Osteocyte (in vitro differentiated cells): Measurements from ENCODE around the gene TCF21. TPM values are rescaled to one million over a fixed set of nuclear protein-coding genes. Genes with fewer than 3 reads are reported as not detected.

Experiments
- DNase-seq: peaks from one replicate; pipeline ENCODE4 v3.0.0; 2021; ENCODE audit warnings: mixed read lengths; ENCODE audit not compliant: unreplicated experiment; ENCODE audit errors: extremely low spot score
- H3K27ac Mint-ChIP-seq: one replicate; pipeline ENCODE4 v1.8.0; 2021; ENCODE audit warnings: mild to moderate bottlenecking, mixed read lengths; ENCODE audit not compliant: unreplicated experiment
- H3K27me3 Mint-ChIP-seq: one replicate; pipeline ENCODE4 v1.8.0; 2021; ENCODE audit warnings: mixed read lengths; ENCODE audit not compliant: unreplicated experiment
- H3K36me3 Mint-ChIP-seq: one replicate; pipeline ENCODE4 v1.8.0; 2021; ENCODE audit warnings: mixed read lengths; ENCODE audit not compliant: unreplicated experiment
- H3K4me1 Mint-ChIP-seq: one replicate; pipeline ENCODE4 v1.8.0; 2021; ENCODE audit warnings: mixed read lengths; ENCODE audit not compliant: unreplicated experiment
- H3K4me3 Mint-ChIP-seq: one replicate; pipeline ENCODE4 v1.8.0; 2021; ENCODE audit warnings: mild to moderate bottlenecking, moderate library complexity, mixed read lengths; ENCODE audit not compliant: unreplicated experiment
- H3K9me3 Mint-ChIP-seq: one replicate; pipeline ENCODE4 v1.8.0; 2021; ENCODE audit warnings: mixed read lengths; ENCODE audit not compliant: unreplicated experiment
- total RNA-seq: library from RNA; stranded (reverse); gene quantifications from 2 replicates; pipeline ENCODE4 v1.2.1, GENCODE V29; 2021
- TF ChIP-seq, protein P1 (sequence below): fragments of 200-600 bp; sonication (generic); IDR thresholded peaks from 2 replicates; pipeline ENCODE4 v1.5.0; 2021; ENCODE audit warnings: antibody characterized with exemption, mild to moderate bottlenecking, moderate library complexity

The TCF21 gene
- total RNA-seq, 1 donor from 2014 or later: not detected

DNA sequence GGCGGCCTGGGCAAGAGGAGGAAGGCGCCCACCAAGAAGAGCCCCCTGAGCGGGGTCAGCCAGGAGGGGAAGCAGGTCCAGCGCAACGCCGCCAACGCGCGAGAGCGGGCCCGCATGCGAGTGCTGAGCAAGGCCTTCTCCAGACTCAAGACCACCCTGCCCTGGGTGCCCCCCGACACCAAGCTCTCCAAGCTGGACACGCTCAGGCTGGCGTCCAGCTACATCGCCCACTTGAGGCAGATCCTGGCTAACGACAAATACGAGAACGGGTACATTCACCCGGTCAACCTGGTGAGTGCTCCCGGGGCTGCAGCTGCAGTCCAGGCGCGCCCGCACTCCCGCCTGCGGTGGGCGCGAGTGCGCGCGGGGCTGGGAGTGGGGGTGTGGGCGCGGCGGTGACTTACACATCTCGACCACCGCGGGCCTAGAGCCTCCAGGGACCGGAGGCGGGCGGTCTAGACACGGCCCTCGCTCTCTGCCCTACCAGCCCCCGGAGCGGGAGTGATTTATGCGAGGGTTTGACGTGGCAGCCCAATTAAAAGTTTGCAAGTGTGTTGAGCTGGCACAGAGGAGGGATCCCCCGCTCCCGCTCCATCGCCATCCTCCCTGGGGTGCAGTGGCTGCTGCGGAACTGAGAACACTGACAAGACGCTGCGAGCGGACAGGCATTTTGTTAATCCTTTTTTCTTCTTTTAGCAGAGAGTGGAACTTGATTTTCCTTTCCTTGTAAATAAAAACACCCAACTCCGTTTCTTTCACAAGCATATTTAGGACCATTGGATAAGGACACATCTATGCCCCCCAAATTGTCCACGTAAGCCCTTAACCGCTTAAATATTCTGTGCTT is 867 bp downstream of the TCF21 start:
- TF ChIP-seq, protein P1, sequence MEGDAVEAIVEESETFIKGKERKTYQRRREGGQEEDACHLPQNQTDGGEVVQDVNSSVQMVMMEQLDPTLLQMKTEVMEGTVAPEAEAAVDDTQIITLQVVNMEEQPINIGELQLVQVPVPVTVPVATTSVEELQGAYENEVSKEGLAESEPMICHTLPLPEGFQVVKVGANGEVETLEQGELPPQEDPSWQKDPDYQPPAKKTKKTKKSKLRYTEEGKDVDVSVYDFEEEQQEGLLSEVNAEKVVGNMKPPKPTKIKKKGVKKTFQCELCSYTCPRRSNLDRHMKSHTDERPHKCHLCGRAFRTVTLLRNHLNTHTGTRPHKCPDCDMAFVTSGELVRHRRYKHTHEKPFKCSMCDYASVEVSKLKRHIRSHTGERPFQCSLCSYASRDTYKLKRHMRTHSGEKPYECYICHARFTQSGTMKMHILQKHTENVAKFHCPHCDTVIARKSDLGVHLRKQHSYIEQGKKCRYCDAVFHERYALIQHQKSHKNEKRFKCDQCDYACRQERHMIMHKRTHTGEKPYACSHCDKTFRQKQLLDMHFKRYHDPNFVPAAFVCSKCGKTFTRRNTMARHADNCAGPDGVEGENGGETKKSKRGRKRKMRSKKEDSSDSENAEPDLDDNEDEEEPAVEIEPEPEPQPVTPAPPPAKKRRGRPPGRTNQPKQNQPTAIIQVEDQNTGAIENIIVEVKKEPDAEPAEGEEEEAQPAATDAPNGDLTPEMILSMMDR: no peak
- Mint-ChIP-seq H3K4me1 (peaks cover 30% of the 10 kb centered on the region), H3K36me3 (no peaks in the 10 kb centered on the region), H3K4me3 (peak overlapping the region; percentile 42), H3K9me3 (no peaks in the 10 kb centered on the region), H3K27ac (no peak overlapping the region), H3K27me3 (peaks cover 94% of the 10 kb centered on the region)
- no peak for DNase-seq

DNA sequence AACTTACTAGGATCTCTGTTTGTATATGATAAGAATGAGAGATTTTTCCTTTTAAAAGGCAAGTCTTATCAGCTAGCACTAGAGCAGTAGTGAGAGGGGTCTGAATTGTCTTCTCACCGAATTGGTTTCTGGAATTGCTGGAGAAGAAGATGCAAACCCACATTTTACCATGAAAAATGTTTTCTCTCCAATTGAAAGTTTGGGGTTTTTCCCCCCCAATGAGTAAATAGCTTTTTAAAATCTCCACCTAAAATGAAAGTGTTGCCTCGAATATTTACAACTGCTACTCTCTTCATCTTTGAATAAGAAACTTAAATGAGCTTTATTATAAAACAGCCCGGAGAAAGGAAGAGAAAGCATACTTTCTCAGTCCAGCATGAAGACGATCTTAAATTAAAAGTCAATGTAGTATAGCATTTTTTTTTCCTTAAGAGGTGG is 1.8 kb downstream of the TCF21 start:
- Mint-ChIP-seq H3K27ac (no peak overlapping the region), H3K27me3 (peaks cover 94% of the 10 kb centered on the region), H3K4me3 (peak overlapping the region; percentile 29), H3K9me3 (no peaks in the 10 kb centered on the region), H3K4me1 (peaks cover 33% of the 10 kb centered on the region), H3K36me3 (no peaks in the 10 kb centered on the region)
- TF ChIP-seq, protein P1: no peak
- no peak for DNase-seq

DNA sequence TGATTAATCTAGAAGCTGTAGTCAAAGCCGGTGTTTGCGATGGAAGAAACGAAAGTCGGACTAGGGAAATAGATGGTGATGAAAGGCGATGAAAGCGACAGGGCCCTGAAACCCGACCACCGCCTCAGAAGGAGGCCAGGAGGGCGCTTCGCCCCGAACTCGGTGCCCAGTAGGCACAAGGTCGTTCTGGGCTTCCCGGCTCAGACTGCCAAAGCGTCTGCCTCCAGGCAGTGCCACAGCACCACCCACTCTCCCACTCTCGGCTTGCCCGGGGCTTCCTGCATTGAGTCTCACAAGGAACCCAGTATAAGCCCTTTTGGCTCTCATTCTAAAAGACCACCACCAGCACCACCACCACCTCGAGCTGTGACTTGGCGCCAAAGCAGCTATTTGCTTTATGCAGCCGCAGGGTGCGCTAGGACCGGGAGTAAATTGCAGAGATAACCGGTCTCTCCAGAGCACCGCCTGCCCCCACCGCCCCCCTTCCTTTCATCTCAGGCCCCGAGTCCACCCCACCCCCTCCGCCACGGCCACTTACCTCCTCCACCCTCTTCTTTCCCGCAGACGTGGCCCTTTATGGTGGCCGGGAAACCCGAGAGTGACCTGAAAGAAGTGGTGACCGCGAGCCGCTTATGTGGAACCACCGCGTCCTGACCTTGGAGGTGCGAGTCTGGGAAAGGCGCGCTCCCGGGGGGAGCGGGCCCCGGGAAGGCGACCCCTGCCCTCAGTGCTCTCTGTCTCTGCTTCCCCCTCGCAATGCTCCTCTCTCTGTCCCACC is 2.4 kb downstream of the TCF21 start:
- Mint-ChIP-seq H3K4me1 (peaks cover 38% of the 10 kb centered on the region), H3K27ac (no peak overlapping the region), H3K9me3 (no peaks in the 10 kb centered on the region), H3K4me3 (peak overlapping the region; percentile 29), H3K27me3 (peaks cover 94% of the 10 kb centered on the region), H3K36me3 (no peaks in the 10 kb centered on the region)
- TF ChIP-seq, protein P1: no peak
- no peak for DNase-seq

DNA sequence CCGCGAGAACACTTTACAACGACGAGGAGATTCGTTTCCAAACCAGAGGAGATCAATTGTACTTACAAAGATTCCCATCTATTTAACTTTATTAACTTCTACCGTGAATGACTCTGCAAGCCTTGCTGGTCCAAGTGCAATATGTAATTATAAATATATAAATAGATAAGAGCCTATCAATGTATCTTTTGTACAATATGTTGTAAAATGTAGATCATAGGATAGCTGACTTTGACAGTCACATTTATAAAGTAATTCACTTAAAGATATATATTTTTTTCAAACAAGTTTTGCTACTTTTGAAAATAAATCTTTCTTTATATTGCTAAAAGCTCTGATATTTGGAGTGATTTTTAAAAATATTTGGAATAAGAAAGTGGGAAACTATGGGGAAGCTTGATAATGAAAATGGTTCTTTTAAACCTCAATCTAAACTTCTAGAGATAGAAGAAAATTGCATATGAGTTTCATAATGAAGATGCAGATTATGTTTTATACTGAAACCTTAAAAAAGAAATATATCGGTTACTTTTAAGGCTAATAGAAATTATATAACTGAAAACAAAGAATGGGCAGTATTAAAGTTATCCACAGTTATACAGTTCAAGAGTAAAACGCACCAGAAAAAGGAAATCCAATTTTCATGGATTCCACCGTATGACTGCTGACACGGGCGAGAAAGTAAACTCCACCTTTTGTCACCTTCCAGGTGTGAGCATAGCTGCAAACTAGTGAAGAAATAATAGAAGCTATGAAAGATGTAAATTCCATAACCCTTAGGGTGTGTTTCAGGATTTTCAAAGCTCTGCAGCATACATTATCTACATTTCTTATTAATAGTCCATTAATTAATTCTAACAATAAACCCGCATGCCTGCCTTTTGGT is 3.3 kb downstream of the TCF21 start:
- Mint-ChIP-seq H3K36me3 (no peaks in the 10 kb centered on the region), H3K4me3 (peak overlapping the region; percentile 23), H3K4me1 (peaks cover 38% of the 10 kb centered on the region), H3K27me3 (peaks cover 94% of the 10 kb centered on the region), H3K27ac (no peak overlapping the region), H3K9me3 (no peaks in the 10 kb centered on the region)
- no peak for DNase-seq
- TF ChIP-seq, protein P1: no peak
